HepG2 (cell line): ENCODE measurements around the gene ZNF277. TPM values are rescaled to one million over a fixed set of nuclear protein-coding genes. Genes with fewer than 3 reads are reported as not detected.

Experiments
- ATAC-seq: fragments of 200-7000 bp; cut with Tn5 transposase; 3 replicates; pipeline ENCODE4 v1.9.1; 2020; ENCODE audit warnings: mild to moderate bottlenecking, moderate library complexity
- BruUV-seq: library from RNA; stranded (reverse); fragments of 400-500 nt; replicated peaks from 2 replicates; lab custom pipeline; 2021; lab: Mats Ljungman, UMichigan
- CTCF ChIA-PET: fragments of 300-600 bp; formaldehyde crosslinking; extraction: SDS; loops from one replicate; lab custom pipeline; 2021; ENCODE audit warnings: low total read pairs, inconsistent platforms, low intra/inter-chr PET ratio; lab: Yijun Ruan, JAX
- POLR2A ChIA-PET: fragments of 350-600 bp; sonication (Branson Sonifier 250); formaldehyde crosslinking; loops from one replicate; lab custom pipeline; 2020; ENCODE audit warnings: antibody characterized with exemption, inconsistent platforms; lab: Yijun Ruan, JAX
- DNase-seq: peaks from one replicate; pipeline ENCODE4 v3.0.0-alpha.2; 2015; ENCODE audit warnings: low spot score
- FAIRE-seq: peaks from 3 replicates; lab custom pipeline; 2011; peaks lifted over from hg19 to GRCh38; lab: Jason Lieb, UNC
- H2AFZ ChIP-seq: one replicate; pipeline ENCODE4 v1.6.1; 2011; ENCODE audit warnings: low read length, inconsistent platforms
- H3K27ac ChIP-seq: fragments of 300-600 bp; 3 replicates; pipeline ENCODE4 v1.8.0; 2011; ENCODE audit warnings: mixed run types, mild to moderate bottlenecking, mixed read lengths, low read length, inconsistent platforms; ENCODE audit not compliant: insufficient read depth; ENCODE audit errors: extremely low read length
- H3K27me3 ChIP-seq, 2 experiments: fragments of 200-600 bp in 1 of 2; 2 replicates in 1 of 2; 3 replicates in 1 of 2; pipeline versions ENCODE4 v1.6.0 to v1.8.0; 2011; ENCODE audit warnings: low read length in 2 of 2, mild to moderate bottlenecking in 2 of 2, moderate library complexity in 2 of 2, inconsistent platforms in 1 of 2; ENCODE audit not compliant: insufficient read depth in 2 of 2, control insufficient read depth in 1 of 2
- H3K36me3 ChIP-seq, 2 experiments: fragments of 200-600 bp in 1 of 2; replicated peaks in 1 of 2; 2 replicates in 1 of 2; 3 replicates in 1 of 2; pipeline versions ENCODE4 v1.5.1 to v1.8.0; 2011; ENCODE audit warnings: low read length in 2 of 2, inconsistent platforms in 1 of 2; ENCODE audit not compliant: insufficient read depth in 2 of 2, control insufficient read depth in 1 of 2
- H3K4me1 ChIP-seq: 2 replicates; pipeline ENCODE4 v1.5.1; 2012; ENCODE audit warnings: low read length, inconsistent platforms; ENCODE audit not compliant: insufficient read depth
- H3K4me2 ChIP-seq: 2 replicates; pipeline ENCODE4 v1.6.0; 2011; ENCODE audit warnings: low read depth, low read length, inconsistent platforms
- H3K4me3 ChIP-seq, 3 experiments: fragments of 200-600 bp in 1 of 3; sonication (generic), shearing (Covaris generic) in 1 of 3; replicated peaks in 1 of 3; 2 replicates each; pipeline ENCODE4 v1.5.1; 2011 to 2016; ENCODE audit warnings: low read length in 3 of 3, inconsistent platforms in 2 of 3, low read depth in 2 of 3, mild to moderate bottlenecking in 2 of 3, control low read depth in 1 of 3, mixed read lengths in 1 of 3; ENCODE audit not compliant: insufficient read depth in 1 of 3
- H3K79me2 ChIP-seq: one replicate; pipeline ENCODE4 v1.6.1; 2011; ENCODE audit warnings: low read length, inconsistent platforms; ENCODE audit not compliant: insufficient read depth
- H3K9ac ChIP-seq: 2 replicates; pipeline ENCODE4 v1.6.0; 2011; ENCODE audit warnings: mild to moderate bottlenecking, low read depth, low read length, inconsistent platforms; ENCODE audit not compliant: insufficient read depth
- H3K9me3 ChIP-seq: 2 replicates; pipeline ENCODE4 v1.5.1; 2012; ENCODE audit warnings: mild to moderate bottlenecking, low read length
- H4K20me1 ChIP-seq: 2 replicates; pipeline ENCODE4 v1.6.0; 2011; ENCODE audit warnings: inconsistent platforms, mild to moderate bottlenecking, low read length, moderate library complexity; ENCODE audit not compliant: insufficient read depth
- MAFF ChIP-seq: IDR thresholded peaks from 2 replicates; pipeline ENCODE4 v1.6.1; 2011; ENCODE audit warnings: low read depth, low read length, improper control_type of control experiment
- MED1 ChIP-seq: sonication (generic); formaldehyde crosslinking; IDR thresholded peaks from 2 replicates; pipeline ENCODE4 v1.4.0; 2020; ENCODE audit warnings: missing genetic modification reagents
- PHF5A ChIP-seq: IDR thresholded peaks from one replicate; pipeline ENCODE4 v1.6.1; 2018; ENCODE audit warnings: low read depth, missing genetic modification reagents; ENCODE audit not compliant: unreplicated experiment
- YY1 ChIP-seq: IDR thresholded peaks from 2 replicates; pipeline ENCODE4 v1.6.1; 2011; ENCODE audit warnings: low read length, low read depth, moderate library complexity, mild to moderate bottlenecking; ENCODE audit not compliant: insufficient read depth, insufficient replicate concordance
- ZMYM3 ChIP-seq: sonication (generic); formaldehyde crosslinking; IDR thresholded peaks from 2 replicates; pipeline ENCODE4 v1.5.1; 2020; ENCODE audit warnings: mild to moderate bottlenecking, missing genetic modification reagents
- ZNF207 ChIP-seq: fragments of 450-650 bp; IDR thresholded peaks from 2 replicates; pipeline ENCODE4 v1.6.1; 2016; ENCODE audit warnings: antibody characterized with exemption, borderline replicate concordance
- ZNF574 ChIP-seq: sonication (generic); formaldehyde crosslinking; IDR thresholded peaks from 2 replicates; pipeline ENCODE4 v1.4.0; 2020; ENCODE audit warnings: missing genetic modification reagents
- ZNF629 ChIP-seq: sonication (generic); formaldehyde crosslinking; conservative IDR thresholded peaks from 2 replicates; pipeline ENCODE4 v1.5.0; 2020; ENCODE audit warnings: missing genetic modification reagents
- ZNF652 ChIP-seq: IDR thresholded peaks from 2 replicates; pipeline ENCODE4 v1.6.1; 2016; ENCODE audit warnings: low read depth, borderline replicate concordance
- WGBS: methylation state at CpG from one replicate; pipeline ENCODE4 v1.1.6; 2017; ENCODE audit warnings: low lambda C conversion rate; 5-methylcytosine and 5-hydroxymethylcytosine counted together
- in situ Hi-C: cut with HindIII; loops from 2 replicates; pipeline ENCODE4 v1.10.0; 2017; ENCODE audit warnings: low pct_unique_long_range_greater_than_20kb; ENCODE audit not compliant: extremely low pct_ligation_motif_present
- intact Hi-C: fragments of 100-400 bp; cut with micrococcal nuclease; formaldehyde crosslinking; loops from one replicate; pipeline ENCODE4 v1.10.0; 2022; ENCODE audit not compliant: unreplicated experiment
- polyA plus RNA-seq, 8 experiments: library from polyadenylated mRNA; depleted of rRNA in 3 of 8; stranded (reverse) in 7 of 8; unstranded in 1 of 8; fragments of >200 nt; fragmentation: Illumina TruSeq in 4 of 8; extraction: Trizol in 4 of 8; gene quantifications; 2 replicates each; pipeline versions ENCODE4 v1.2.1 to v1.2.3, GENCODE V29; 2011 to 2016; ENCODE audit warnings: low read depth in 4 of 8, missing spikeins in 1 of 8, mixed read lengths in 1 of 8; ENCODE audit not compliant: insufficient read depth in 1 of 8
- total RNA-seq, 5 experiments: library from RNA; depleted of rRNA; stranded (reverse); fragments of >200 nt; fragmentation: Illumina TruSeq; extraction: Trizol; gene quantifications; 2 replicates each; pipeline ENCODE4 v1.2.3, GENCODE V29; 2016; ENCODE audit warnings: low read depth in 1 of 5

The ZNF277 gene
- total and polyA plus RNA-seq, 2 of the 13 experiments (the other 11 are each of a cell fraction or from before 2014, with no cell fraction given): 29.1 to 30.1 TPM

GRCh38 chr7:112386619-112387018 is 180.1 kb downstream of the ZNF277 start:
- Histone ChIP-seq H3K36me3 (no peaks in the 10 kb centered on the region), H3K4me1 (peaks cover 14% of the 10 kb centered on the region), H3K9me3 (no peaks in the 10 kb centered on the region), H3K79me2 (no peaks in the 10 kb centered on the region), H3K27me3 (peaks cover 0 to 5% of the 10 kb centered on the region in 2 experiments; a peak in 1 of 5 replicates), H2AFZ (no peak overlapping the region), H3K27ac (no peak overlapping the region), H3K9ac (no peak overlapping the region), H4K20me1 (no peaks in the 10 kb centered on the region), H3K4me3 (no peak overlapping the region), H3K4me2 (no peak overlapping the region)
- ChIA-PET POLR2A (no interaction called here), CTCF (no interaction called here)
- in situ Hi-C loops (no loop called here), intact Hi-C loops (no loop called here)
- ATAC-seq (no peak), FAIRE-seq (no peak), DNase-seq (no peak)
- TF ChIP-seq ZNF652 (CRISPR knock-in tag) (peak; percentile 76; the same call in 1 of the 2 replicates), ZNF207 (no peak), ZNF574 (CRISPR knock-in tag) (no peak), YY1 (no peak), MAFF (no peak), MED1 (CRISPR knock-in tag) (no peak)
- WGBS: 91% methylated on average over 1 of the region's 1 CpG
- no TSS peak for BruUV-seq

GRCh38 chr7:112390167-112390566 is 183.7 kb downstream of the ZNF277 start:
- H3K27ac ChIP-seq: no peak overlapping the region
- no peaks in the 10 kb centered on the region; a peak in 1 of 5 replicates for H3K27me3 ChIP-seq
- CTCF ChIA-PET: no interaction called here
- H3K4me1 ChIP-seq: peaks cover 9% of the 10 kb centered on the region
- BruUV-seq: no TSS peak
- no peaks in the 10 kb centered on the region for H3K9me3 ChIP-seq
- in situ Hi-C loops: no loop called here
- no peak overlapping the region for H3K4me3 ChIP-seq
- H3K9ac ChIP-seq: no peak overlapping the region
- ATAC-seq (peak; percentile 29; the same call in 2 of the 3 replicates), FAIRE-seq (no peak), DNase-seq (no peak)
- H3K36me3 ChIP-seq: no peaks in the 10 kb centered on the region
- no peaks in the 10 kb centered on the region for H3K79me2 ChIP-seq
- H3K4me2 ChIP-seq: no peak overlapping the region
- WGBS: 87% methylated on average over 5 of the region's 6 CpGs
- no peaks in the 10 kb centered on the region for H4K20me1 ChIP-seq
- TF ChIP-seq PHF5A (CRISPR knock-in tag): no peak
- TF ChIP-seq ZNF629 (CRISPR knock-in tag): peak; percentile 88
- peak; percentile 51; the same call in 1 of the 2 replicates for TF ChIP-seq ZMYM3 (CRISPR knock-in tag)
- H2AFZ ChIP-seq: no peak overlapping the region
- intact Hi-C loops: loop anchor here (2.0 kb wide), 1 partner anchor 183 kb away; the partner anchor contains the start of genes DOCK4 and ZNF277
- POLR2A ChIA-PET: no interaction called here
